K562 (cell line): Measurements from ENCODE around the gene PLCE1. TPM values are rescaled to one million over a fixed set of nuclear protein-coding genes. Genes with fewer than 3 reads are reported as not detected.

Source experiments
- ATAC-seq: fragments of 200-7000 bp; cut with Tn5 transposase; 3 replicates; pipeline ENCODE4 v1.9.1; 2020; ENCODE audit warnings: moderate library complexity
- BruUV-seq: library from RNA; stranded (reverse); fragments of 400-500 nt; replicated peaks from 2 replicates; lab custom pipeline; 2021; lab: Mats Ljungman, UMichigan
- CTCF ChIA-PET: fragments of 300-600 bp; formaldehyde crosslinking; extraction: SDS; loops from one replicate; lab custom pipeline; 2021; ENCODE audit warnings: low intra/inter-chr PET ratio; lab: Yijun Ruan, JAX
- POLR2A ChIA-PET: fragments of 300-600, 350-650 bp; sonication (Branson Sonifier 250); formaldehyde crosslinking; extraction: SDS; loops from one replicate; lab custom pipeline; 2021; ENCODE audit warnings: antibody characterized with exemption, inconsistent platforms; lab: Yijun Ruan, JAX
- DNase-seq, 4 experiments: peaks; one replicate each; pipeline versions ENCODE4 v3.0.0 to v3.0.0-alpha.2; 2011 to 2018; ENCODE audit warnings: low spot score in 3 of 4, mixed read lengths in 3 of 4; ENCODE audit errors: extremely low read depth in 1 of 4
- FAIRE-seq: peaks from 2 replicates; lab custom pipeline; 2011; peaks lifted over from hg19 to GRCh38; lab: Jason Lieb, UNC
- H2AFZ ChIP-seq: 2 replicates; pipeline ENCODE4 v1.6.0; 2011; ENCODE audit warnings: low read depth, low read length, control low read depth, inconsistent platforms
- H3K27ac ChIP-seq: fragments of 200-600 bp; 3 replicates; pipeline ENCODE4 v1.8.0; 2011; ENCODE audit warnings: low read depth, mild to moderate bottlenecking, control low read depth, inconsistent platforms, low read length, moderate library complexity, mixed read lengths; ENCODE audit errors: extremely low read depth
- H3K27me3 ChIP-seq, 2 experiments: fragments of 300-600 bp in 1 of 2; 2 replicates in 1 of 2; 3 replicates in 1 of 2; pipeline versions ENCODE4 v1.6.0 to v1.8.0; 2011; ENCODE audit warnings: inconsistent platforms in 2 of 2, low read length in 2 of 2, mild to moderate bottlenecking in 1 of 2, mixed read lengths in 1 of 2, moderate library complexity in 1 of 2; ENCODE audit not compliant: control insufficient read depth in 2 of 2, insufficient read depth in 2 of 2
- H3K36me3 ChIP-seq: fragments of 300-600 bp; 3 replicates; pipeline ENCODE4 v1.8.0; 2011; ENCODE audit warnings: mild to moderate bottlenecking, low read length, inconsistent platforms; ENCODE audit not compliant: control insufficient read depth, insufficient read depth
- H3K4me1 ChIP-seq, 2 experiments: fragments of 200-600 bp in 1 of 2; replicated peaks in 1 of 2; 2 replicates in 1 of 2; 3 replicates in 1 of 2; pipeline versions ENCODE4 v1.5.1 to v1.8.0; 2011; ENCODE audit warnings: inconsistent platforms in 2 of 2, low read length in 2 of 2, mild to moderate bottlenecking in 1 of 2, mixed read lengths in 1 of 2, moderate library complexity in 1 of 2; ENCODE audit not compliant: control insufficient read depth in 2 of 2, insufficient read depth in 2 of 2
- H3K4me2 ChIP-seq: 2 replicates; pipeline ENCODE4 v1.6.1; 2011; ENCODE audit warnings: low read length, control low read depth, inconsistent platforms, mixed read lengths; ENCODE audit not compliant: insufficient read depth
- H3K4me3 ChIP-seq: fragments of 200-600 bp; sonication (generic), shearing (Covaris generic); 2 replicates; pipeline ENCODE4 v1.5.1; 2016; ENCODE audit warnings: control low read depth, inconsistent platforms
- H3K79me2 ChIP-seq: fragments of 200-600 bp; 3 replicates; pipeline ENCODE4 v1.8.0; 2011; ENCODE audit warnings: low read length, inconsistent platforms; ENCODE audit not compliant: control insufficient read depth, insufficient read depth
- H3K9ac ChIP-seq, 2 experiments: 2 replicates each; pipeline versions ENCODE4 v1.6.0 to v1.6.1; 2011; ENCODE audit warnings: low read depth in 2 of 2, low read length in 2 of 2, control low read depth in 1 of 2, inconsistent platforms in 1 of 2, mild to moderate bottlenecking in 1 of 2, mixed read lengths in 1 of 2; ENCODE audit not compliant: insufficient read depth in 1 of 2
- H3K9me1 ChIP-seq: one replicate; pipeline ENCODE4 v1.6.0; 2011; ENCODE audit warnings: inconsistent platforms, mild to moderate bottlenecking, low read length, moderate library complexity; ENCODE audit not compliant: control insufficient read depth, insufficient read depth
- H3K9me3 ChIP-seq: replicated peaks from 2 replicates; pipeline ENCODE4 v1.5.1; 2011; ENCODE audit warnings: low read depth, low read length, inconsistent platforms; ENCODE audit not compliant: control insufficient read depth, insufficient read depth
- H4K20me1 ChIP-seq: replicated peaks from 2 replicates; pipeline ENCODE4 v1.6.1; 2011; ENCODE audit warnings: low read length, inconsistent platforms, mixed read lengths; ENCODE audit not compliant: control insufficient read depth, insufficient read depth
- GABPA ChIP-seq: fragments of 200-800 bp; sonication (Bioruptor generic); conservative IDR thresholded peaks from 2 replicates; pipeline ENCODE4 v1.6.1; 2016; ENCODE audit warnings: low read depth, missing genetic modification characterization, missing compliant biosample characterization
- HOXB6 ChIP-seq: fragments of 250-450 bp; sonication (Bioruptor Pico); IDR thresholded peaks from 2 replicates; pipeline ENCODE4 v1.5.1; 2022; ENCODE audit warnings: mild to moderate bottlenecking, borderline replicate concordance
- WGBS: fragments of 100-300 bp; shearing (Covaris generic); methylation state at CpG from one replicate; pipeline ENCODE4 v1.1.6; 2016; ENCODE audit warnings: low coverage, mixed read lengths; ENCODE audit not compliant: insufficient coverage; ENCODE audit errors: missing lambda C conversion rate; 5-methylcytosine and 5-hydroxymethylcytosine counted together
- in situ Hi-C: fragments of 300-500 bp; cut with MboI; formaldehyde crosslinking; loops from 4 replicates; pipeline ENCODE4 v1.15.0; 2018; ENCODE audit warnings: inconsistent platforms, mixed read lengths
- intact Hi-C: fragments of 100-400 bp; cut with micrococcal nuclease; formaldehyde crosslinking; loops from 2 replicates; pipeline ENCODE4 v1.14.2; 2022
- polyA plus RNA-seq, 8 experiments: library from polyadenylated mRNA; depleted of rRNA in 4 of 8; stranded (reverse) in 5 of 8; unstranded in 3 of 8; fragments of >200 nt; fragmentation: Nextera tagmentation in 2 of 8; fragmentation: Illumina TruSeq in 1 of 8; extraction: Ambion mirVana in 2 of 8; extraction: Trizol in 1 of 8; gene quantifications; 2 replicates each; pipeline versions ENCODE4 v1.2.1 to v1.2.3, GENCODE V29; 2011 to 2014; ENCODE audit warnings: inconsistent platforms in 1 of 8, missing spikeins in 1 of 8
- total RNA-seq, 7 experiments: library from RNA; depleted of rRNA in 6 of 7; stranded (reverse); fragments of >200 nt in 6 of 7; fragmentation: Illumina TruSeq in 2 of 7; extraction: Trizol in 2 of 7; gene quantifications; 2 replicates each; pipeline versions ENCODE4 v1.2.1 to v1.2.3, GENCODE V29; 2011 to 2021; ENCODE audit warnings: low replicate concordance in 1 of 7
- TF ChIP-seq, protein P1 (sequence below): fragments of 450-650 bp; IDR thresholded peaks from 2 replicates; pipeline ENCODE4 v1.6.1; 2016; ENCODE audit warnings: low read depth, mild to moderate bottlenecking, moderate library complexity
- TF ChIP-seq, protein P2 (sequence below): fragments of 250-450 bp; sonication (Bioruptor Pico); IDR thresholded peaks from 2 replicates; pipeline ENCODE4 v1.5.0; 2021; ENCODE audit warnings: mild to moderate bottlenecking, borderline replicate concordance

PLCE1 gene
- total and polyA plus RNA-seq, 9 of the 15 experiments (the other 6 are each of a cell fraction or from before 2014, with no cell fraction given) = under 0.01 to 0.52 (median 0.13) TPM; not detected in 5

DNA sequence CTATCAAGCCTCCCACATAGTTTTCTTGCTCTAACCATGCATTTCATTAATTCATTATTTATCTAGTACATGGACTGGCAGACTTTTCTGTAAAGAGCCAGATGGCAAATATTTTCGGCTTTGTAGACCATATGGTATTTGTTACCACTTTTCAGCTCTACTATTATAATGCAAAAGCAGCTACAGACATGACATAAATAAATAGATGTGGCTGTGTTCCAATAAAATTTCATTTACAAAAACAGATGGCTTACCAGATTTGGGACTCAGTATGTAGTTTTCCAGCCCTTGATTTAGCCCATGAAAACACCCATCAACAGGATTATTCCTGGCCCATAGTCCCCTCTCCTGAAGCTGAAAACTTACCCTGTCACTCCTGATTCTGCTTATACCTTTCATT is 32.1 kb downstream of the PLCE1 start:
- CTCF ChIA-PET = no interaction called here
- in situ Hi-C loops = no loop called here

More for the DNA sequence above, 32.1 kb downstream of the PLCE1 start:
- no peak for FAIRE-seq
- POLR2A ChIA-PET = no interaction called here
- H2AFZ ChIP-seq = no peak overlapping the region
- no peaks in the 10 kb centered on the region for H3K36me3 ChIP-seq
- no peak overlapping the region for H3K4me3 ChIP-seq
- no peak for DNase-seq
- TF ChIP-seq GABPA (tag) (no peak), HOXB6 (CRISPR knock-in tag) (no peak)
- TF ChIP-seq, protein P1, sequence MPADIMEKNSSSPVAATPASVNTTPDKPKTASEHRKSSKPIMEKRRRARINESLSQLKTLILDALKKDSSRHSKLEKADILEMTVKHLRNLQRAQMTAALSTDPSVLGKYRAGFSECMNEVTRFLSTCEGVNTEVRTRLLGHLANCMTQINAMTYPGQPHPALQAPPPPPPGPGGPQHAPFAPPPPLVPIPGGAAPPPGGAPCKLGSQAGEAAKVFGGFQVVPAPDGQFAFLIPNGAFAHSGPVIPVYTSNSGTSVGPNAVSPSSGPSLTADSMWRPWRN = no peak
- TF ChIP-seq, protein P2, sequence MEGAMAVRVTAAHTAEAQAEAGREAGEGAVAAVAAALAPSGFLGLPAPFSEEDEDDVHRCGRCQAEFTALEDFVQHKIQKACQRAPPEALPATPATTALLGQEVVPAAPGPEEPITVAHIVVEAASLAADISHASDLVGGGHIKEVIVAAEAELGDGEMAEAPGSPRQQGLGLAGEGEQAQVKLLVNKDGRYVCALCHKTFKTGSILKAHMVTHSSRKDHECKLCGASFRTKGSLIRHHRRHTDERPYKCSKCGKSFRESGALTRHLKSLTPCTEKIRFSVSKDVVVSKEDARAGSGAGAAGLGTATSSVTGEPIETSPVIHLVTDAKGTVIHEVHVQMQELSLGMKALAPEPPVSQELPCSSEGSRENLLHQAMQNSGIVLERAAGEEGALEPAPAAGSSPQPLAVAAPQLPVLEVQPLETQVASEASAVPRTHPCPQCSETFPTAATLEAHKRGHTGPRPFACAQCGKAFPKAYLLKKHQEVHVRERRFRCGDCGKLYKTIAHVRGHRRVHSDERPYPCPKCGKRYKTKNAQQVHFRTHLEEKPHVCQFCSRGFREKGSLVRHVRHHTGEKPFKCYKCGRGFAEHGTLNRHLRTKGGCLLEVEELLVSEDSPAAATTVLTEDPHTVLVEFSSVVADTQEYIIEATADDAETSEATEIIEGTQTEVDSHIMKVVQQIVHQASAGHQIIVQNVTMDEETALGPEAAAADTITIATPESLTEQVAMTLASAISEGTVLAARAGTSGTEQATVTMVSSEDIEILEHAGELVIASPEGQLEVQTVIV = no peak
- TF ChIP-seq, all 486 proteins: peak for 0
- intact Hi-C loops = no loop called here
- no TSS peak for BruUV-seq
- WGBS = 0% methylated on average over 1 of the region's 1 CpG
- Histone ChIP-seq H3K9ac (no peak overlapping the region), H3K27ac (no peak overlapping the region), H3K27me3 (no peaks in the 10 kb centered on the region), H3K4me1 (no peaks in the 10 kb centered on the region), H4K20me1 (no peaks in the 10 kb centered on the region), H3K4me2 (no peak overlapping the region), H3K9me3 (no peaks in the 10 kb centered on the region; the same call in 1 of the 2 replicates), H3K9me1 (no peaks in the 10 kb centered on the region), H3K79me2 (no peaks in the 10 kb centered on the region)
- ATAC-seq = no peak
